Right lobe of liver (tissue), 4 donors: Measurements from ENCODE around the gene VWDE.

Experiments used
- POLR2A ChIP-seq: fragments of 450-650 bp; IDR thresholded peaks from one replicate; pipeline ENCODE4 v1.6.1; 2017; ENCODE audit warnings: antibody characterized with exemption, mild to moderate bottlenecking
- TF ChIP-seq, protein P1 (sequence below), 4 donors: fragments of 200-600 bp in 3 of 4; fragments of 450-650 bp in 1 of 4; IDR thresholded peaks; one replicate each; pipeline versions ENCODE4 v1.5.1 to v1.8.0; 2016 to 2022; ENCODE audit warnings: antibody characterized with exemption in 4 of 4, mild to moderate bottlenecking in 2 of 4
- donor health status: DM: no; HTN: no; CAD: no.
- donor health status: DM: no; HTN: no; CAD: no.
- donor health status: DM: no; HTN: yes; CAD: no.

GRCh38 chr7:12378389-12378788 lies 25.3 kb downstream of the VWDE start:
- TF ChIP-seq, protein P1, sequence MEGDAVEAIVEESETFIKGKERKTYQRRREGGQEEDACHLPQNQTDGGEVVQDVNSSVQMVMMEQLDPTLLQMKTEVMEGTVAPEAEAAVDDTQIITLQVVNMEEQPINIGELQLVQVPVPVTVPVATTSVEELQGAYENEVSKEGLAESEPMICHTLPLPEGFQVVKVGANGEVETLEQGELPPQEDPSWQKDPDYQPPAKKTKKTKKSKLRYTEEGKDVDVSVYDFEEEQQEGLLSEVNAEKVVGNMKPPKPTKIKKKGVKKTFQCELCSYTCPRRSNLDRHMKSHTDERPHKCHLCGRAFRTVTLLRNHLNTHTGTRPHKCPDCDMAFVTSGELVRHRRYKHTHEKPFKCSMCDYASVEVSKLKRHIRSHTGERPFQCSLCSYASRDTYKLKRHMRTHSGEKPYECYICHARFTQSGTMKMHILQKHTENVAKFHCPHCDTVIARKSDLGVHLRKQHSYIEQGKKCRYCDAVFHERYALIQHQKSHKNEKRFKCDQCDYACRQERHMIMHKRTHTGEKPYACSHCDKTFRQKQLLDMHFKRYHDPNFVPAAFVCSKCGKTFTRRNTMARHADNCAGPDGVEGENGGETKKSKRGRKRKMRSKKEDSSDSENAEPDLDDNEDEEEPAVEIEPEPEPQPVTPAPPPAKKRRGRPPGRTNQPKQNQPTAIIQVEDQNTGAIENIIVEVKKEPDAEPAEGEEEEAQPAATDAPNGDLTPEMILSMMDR (IDR thresholded peaks at IDR 0.05) = no peak
- no peak for TF ChIP-seq POLR2A
